ENCODE results near the gene BAZ1B.

DNA sequence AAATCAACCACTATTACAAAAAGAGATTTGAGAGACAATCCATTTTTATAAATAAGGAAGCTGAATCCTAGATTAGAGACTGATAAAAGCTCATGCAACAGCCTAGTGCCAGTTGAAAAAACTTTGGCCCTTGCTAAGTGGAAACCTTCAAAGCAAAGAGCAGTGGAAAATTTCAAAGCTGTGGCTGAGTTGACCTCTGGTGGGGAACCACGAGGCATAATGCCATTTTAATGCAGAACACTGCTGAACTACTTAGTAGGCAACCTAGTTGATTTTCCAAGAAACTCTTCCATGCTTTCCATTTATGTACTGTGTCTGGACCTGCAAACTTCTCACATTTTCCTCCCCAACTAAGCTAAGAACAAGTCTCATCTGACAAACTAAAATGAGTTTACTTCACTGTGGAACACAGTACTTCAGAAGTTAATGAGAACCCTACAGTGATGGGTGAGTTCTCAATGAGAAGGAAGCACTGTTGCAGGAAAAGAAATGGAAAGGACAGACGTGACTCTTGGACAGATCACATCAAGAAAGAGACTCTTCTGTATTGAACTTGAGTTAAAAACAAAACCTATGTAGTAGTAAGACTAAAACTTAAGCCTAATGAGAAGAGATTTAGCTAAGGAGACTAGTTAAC, 69.0 kb downstream of the BAZ1B start:
- TF ChIP-seq, protein P1, sequence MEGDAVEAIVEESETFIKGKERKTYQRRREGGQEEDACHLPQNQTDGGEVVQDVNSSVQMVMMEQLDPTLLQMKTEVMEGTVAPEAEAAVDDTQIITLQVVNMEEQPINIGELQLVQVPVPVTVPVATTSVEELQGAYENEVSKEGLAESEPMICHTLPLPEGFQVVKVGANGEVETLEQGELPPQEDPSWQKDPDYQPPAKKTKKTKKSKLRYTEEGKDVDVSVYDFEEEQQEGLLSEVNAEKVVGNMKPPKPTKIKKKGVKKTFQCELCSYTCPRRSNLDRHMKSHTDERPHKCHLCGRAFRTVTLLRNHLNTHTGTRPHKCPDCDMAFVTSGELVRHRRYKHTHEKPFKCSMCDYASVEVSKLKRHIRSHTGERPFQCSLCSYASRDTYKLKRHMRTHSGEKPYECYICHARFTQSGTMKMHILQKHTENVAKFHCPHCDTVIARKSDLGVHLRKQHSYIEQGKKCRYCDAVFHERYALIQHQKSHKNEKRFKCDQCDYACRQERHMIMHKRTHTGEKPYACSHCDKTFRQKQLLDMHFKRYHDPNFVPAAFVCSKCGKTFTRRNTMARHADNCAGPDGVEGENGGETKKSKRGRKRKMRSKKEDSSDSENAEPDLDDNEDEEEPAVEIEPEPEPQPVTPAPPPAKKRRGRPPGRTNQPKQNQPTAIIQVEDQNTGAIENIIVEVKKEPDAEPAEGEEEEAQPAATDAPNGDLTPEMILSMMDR (IDR thresholded peaks at IDR 0.05; ENCODE audit: borderline replicate concordance, extremely low read depth, low read length, poor library complexity, severe bottlenecking) = no peak
- no peak for TF ChIP-seq EZH2 (IDR thresholded peaks at IDR 0.05; ENCODE audit: borderline replicate concordance, low read depth, low read length, severe bottlenecking)
